ENCODE data around the gene LAMC3. TPM values are rescaled to one million over a fixed set of nuclear protein-coding genes. Genes with fewer than 3 reads are reported as not detected.
"Not testable (repeated sequence)": the region's sequence is repeated elsewhere in the genome, so short reads cannot be mapped to it uniquely, and the experiment has no call there.

LAMC3 gene
- total RNA-seq, 1 donor from 2014 or later, result 0.20 TPM

DNA sequence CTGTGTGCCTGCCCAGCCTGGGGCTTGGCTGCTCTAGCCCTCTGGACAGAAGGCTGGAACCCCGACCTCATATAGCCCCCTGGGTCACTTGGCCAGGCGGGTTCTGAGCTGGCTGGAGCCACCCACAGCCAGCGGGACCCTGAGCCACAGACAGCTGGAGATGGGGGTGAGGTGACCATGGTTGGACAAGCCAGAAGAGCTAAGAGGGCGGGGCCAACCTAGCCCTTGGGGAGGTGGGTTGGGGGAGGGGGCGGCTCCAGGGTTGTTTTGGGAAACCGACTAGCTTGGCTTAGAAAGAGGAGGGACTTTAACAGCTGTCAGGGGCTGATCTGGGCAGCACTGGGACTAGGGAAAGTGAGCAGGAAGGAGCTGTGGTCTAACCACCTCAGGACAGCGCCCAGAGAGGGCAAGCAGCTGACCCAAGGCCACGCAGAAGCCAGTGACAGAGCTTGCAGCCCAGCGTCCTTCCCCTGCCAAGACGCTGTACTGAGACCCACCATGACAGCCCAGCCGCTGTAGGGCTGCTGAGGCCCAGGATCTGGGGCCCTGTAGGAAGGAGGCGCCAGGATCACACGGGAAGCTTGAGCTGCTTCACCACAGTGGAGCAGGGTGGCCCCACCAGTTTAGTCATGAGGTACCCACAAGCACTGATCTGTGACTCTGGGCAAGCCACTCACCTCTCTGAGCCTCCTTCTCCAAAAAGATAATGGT lies 89.6 kb downstream of the LAMC3 start:
- no peak overlapping the region for H2AFZ ChIP-seq (ENCODE audit: low read depth, low read length)
- H3K36me3 ChIP-seq (ENCODE audit: insufficient read depth, low read length), result no peaks in the 10 kb centered on the region
- no peak overlapping the region for H3K27ac ChIP-seq (ENCODE audit: low read depth, low read length)
- H3K36me3 Mint-ChIP-seq (ENCODE audit: low read depth, unreplicated experiment), result no peaks in the 10 kb centered on the region
- no peaks in the 10 kb centered on the region for H3K9me3 Mint-ChIP-seq (ENCODE audit: unreplicated experiment)
- peaks cover 12% of the 10 kb centered on the region for H3K4me1 ChIP-seq (ENCODE audit: insufficient read depth, low read length)
- FAIRE-seq (no peak), DNase-seq (ENCODE audit: low read depth) (no peak)
- H3K9ac ChIP-seq (ENCODE audit: low read length), result no peak overlapping the region
- TF ChIP-seq, protein P1, sequence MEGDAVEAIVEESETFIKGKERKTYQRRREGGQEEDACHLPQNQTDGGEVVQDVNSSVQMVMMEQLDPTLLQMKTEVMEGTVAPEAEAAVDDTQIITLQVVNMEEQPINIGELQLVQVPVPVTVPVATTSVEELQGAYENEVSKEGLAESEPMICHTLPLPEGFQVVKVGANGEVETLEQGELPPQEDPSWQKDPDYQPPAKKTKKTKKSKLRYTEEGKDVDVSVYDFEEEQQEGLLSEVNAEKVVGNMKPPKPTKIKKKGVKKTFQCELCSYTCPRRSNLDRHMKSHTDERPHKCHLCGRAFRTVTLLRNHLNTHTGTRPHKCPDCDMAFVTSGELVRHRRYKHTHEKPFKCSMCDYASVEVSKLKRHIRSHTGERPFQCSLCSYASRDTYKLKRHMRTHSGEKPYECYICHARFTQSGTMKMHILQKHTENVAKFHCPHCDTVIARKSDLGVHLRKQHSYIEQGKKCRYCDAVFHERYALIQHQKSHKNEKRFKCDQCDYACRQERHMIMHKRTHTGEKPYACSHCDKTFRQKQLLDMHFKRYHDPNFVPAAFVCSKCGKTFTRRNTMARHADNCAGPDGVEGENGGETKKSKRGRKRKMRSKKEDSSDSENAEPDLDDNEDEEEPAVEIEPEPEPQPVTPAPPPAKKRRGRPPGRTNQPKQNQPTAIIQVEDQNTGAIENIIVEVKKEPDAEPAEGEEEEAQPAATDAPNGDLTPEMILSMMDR (IDR thresholded peaks at IDR 0.05; ENCODE audit: insufficient read depth, low read depth, low read length), result no peak
- TF ChIP-seq EZH2 (IDR thresholded peaks at IDR 0.05; ENCODE audit: insufficient read depth, low read length), result no peak
- peaks cover 34% of the 10 kb centered on the region for H3K27me3 Mint-ChIP-seq (ENCODE audit: low read depth, unreplicated experiment)
- H3K4me2 ChIP-seq (ENCODE audit: low read length), result no peak overlapping the region
- H3K27ac Mint-ChIP-seq (ENCODE audit: unreplicated experiment), result peak overlapping the region; percentile 34
- H3K4me1 Mint-ChIP-seq (ENCODE audit: low read depth, unreplicated experiment), result peaks cover 17% of the 10 kb centered on the region
- no peak overlapping the region for H3K4me3 Mint-ChIP-seq (ENCODE audit: unreplicated experiment)
- no peaks in the 10 kb centered on the region for H3K9me3 ChIP-seq (ENCODE audit: insufficient read depth, low read depth, low read length)
- H3K79me2 ChIP-seq (ENCODE audit: insufficient read depth, low read length), result no peaks in the 10 kb centered on the region
- peaks cover 23% of the 10 kb centered on the region for H3K27me3 ChIP-seq (ENCODE audit: insufficient read depth, low read length)
- H3K4me3 ChIP-seq (ENCODE audit: insufficient read depth, low read depth, low read length), result no peak overlapping the region
- no peaks in the 10 kb centered on the region for H4K20me1 ChIP-seq (ENCODE audit: insufficient read depth, low read length)

DNA sequence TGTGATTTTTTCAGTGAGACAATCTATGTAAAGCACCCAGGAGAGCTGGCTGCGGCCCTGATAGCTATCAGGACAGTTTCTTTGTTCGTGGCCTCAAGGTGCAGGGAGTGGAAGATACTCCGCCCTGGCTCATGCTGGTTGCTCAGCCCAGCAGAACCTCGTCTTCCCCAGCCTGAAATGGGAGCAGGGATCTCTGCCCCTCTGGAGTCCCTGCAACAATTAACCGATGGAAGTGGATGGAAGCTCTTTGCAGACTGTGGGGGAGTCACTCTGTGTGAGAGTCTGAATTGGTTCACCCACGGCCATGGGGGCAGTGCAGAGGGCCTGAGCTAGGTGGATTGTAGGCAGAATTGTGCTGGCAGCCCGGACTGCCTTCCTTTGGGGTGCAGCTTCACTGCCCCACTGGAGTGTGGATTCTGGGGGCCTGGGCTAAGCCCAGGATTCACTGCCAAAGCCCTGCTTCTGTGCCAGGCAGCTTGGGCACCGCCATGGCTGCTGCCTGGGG lies 90.2 kb downstream of the LAMC3 start:
- Histone ChIP-seq H3K9ac (ENCODE audit: low read length) (no peak overlapping the region), H4K20me1 (ENCODE audit: insufficient read depth, low read length) (no peaks in the 10 kb centered on the region), H2AFZ (ENCODE audit: low read depth, low read length) (no peak overlapping the region), H3K4me3 (ENCODE audit: insufficient read depth, low read depth, low read length) (no peak overlapping the region), H3K9me3 (ENCODE audit: insufficient read depth, low read depth, low read length) (no peaks in the 10 kb centered on the region), H3K4me2 (ENCODE audit: low read length) (no peak overlapping the region), H3K27me3 (ENCODE audit: insufficient read depth, low read length) (peaks cover 19% of the 10 kb centered on the region), H3K36me3 (ENCODE audit: insufficient read depth, low read length) (no peaks in the 10 kb centered on the region), H3K27ac (ENCODE audit: low read depth, low read length) (no peak overlapping the region), H3K79me2 (ENCODE audit: insufficient read depth, low read length) (no peaks in the 10 kb centered on the region), H3K4me1 (ENCODE audit: insufficient read depth, low read length) (peaks cover 12% of the 10 kb centered on the region)
- no peak for DNase-seq (ENCODE audit: low read depth)
- no peak for FAIRE-seq
- TF ChIP-seq EZH2 (IDR thresholded peaks at IDR 0.05; ENCODE audit: insufficient read depth, low read length), result no peak
- TF ChIP-seq, protein P1 (IDR thresholded peaks at IDR 0.05; ENCODE audit: insufficient read depth, low read depth, low read length), result no peak
- H3K4me3 Mint-ChIP-seq (ENCODE audit: unreplicated experiment), result no peak overlapping the region
- H3K36me3 Mint-ChIP-seq (ENCODE audit: low read depth, unreplicated experiment), result no peaks in the 10 kb centered on the region
- peak overlapping the region; percentile 34 for H3K27ac Mint-ChIP-seq (ENCODE audit: unreplicated experiment)
- peaks cover 17% of the 10 kb centered on the region for H3K4me1 Mint-ChIP-seq (ENCODE audit: low read depth, unreplicated experiment)
- peaks cover 33% of the 10 kb centered on the region for H3K27me3 Mint-ChIP-seq (ENCODE audit: low read depth, unreplicated experiment)
- no peaks in the 10 kb centered on the region for H3K9me3 Mint-ChIP-seq (ENCODE audit: unreplicated experiment)

DNA sequence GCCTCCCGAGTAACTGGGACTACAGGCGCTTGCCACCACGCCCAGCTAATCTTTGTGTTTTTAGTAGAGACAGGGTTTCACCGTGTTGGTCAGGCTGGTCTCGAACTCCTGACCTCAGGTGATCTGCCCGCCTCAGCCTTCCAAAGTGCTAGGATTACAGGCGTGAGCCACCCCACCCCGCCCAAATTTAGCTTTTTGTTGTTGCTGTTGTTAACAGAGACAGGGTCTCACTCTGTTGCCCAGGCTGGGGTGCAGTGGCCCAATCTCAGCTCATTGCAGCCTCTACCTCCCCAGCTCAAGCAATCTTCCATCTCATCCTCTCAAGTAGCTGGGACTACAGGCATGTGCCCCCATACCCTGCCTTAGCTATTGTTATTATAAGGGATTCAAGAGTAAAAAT lies 90.9 kb downstream of the LAMC3 start:
- H3K27ac Mint-ChIP-seq (ENCODE audit: unreplicated experiment); H4K20me1 ChIP-seq (ENCODE audit: insufficient read depth, low read length); H3K36me3 Mint-ChIP-seq (ENCODE audit: low read depth, unreplicated experiment); H3K9me3 ChIP-seq (ENCODE audit: insufficient read depth, low read depth, low read length); H3K36me3 ChIP-seq (ENCODE audit: insufficient read depth, low read length); FAIRE-seq; H3K27ac ChIP-seq (ENCODE audit: low read depth, low read length); DNase-seq (ENCODE audit: low read depth); H2AFZ ChIP-seq (ENCODE audit: low read depth, low read length); H3K9me3 Mint-ChIP-seq (ENCODE audit: unreplicated experiment); H3K4me3 Mint-ChIP-seq (ENCODE audit: unreplicated experiment); H3K4me2 ChIP-seq (ENCODE audit: low read length); H3K79me2 ChIP-seq (ENCODE audit: insufficient read depth, low read length); H3K9ac ChIP-seq (ENCODE audit: low read length); H3K4me3 ChIP-seq (ENCODE audit: insufficient read depth, low read depth, low read length): not testable (repeated sequence)
- H3K4me1 Mint-ChIP-seq (ENCODE audit: low read depth, unreplicated experiment), result peaks cover 17% of the 10 kb centered on the region
- H3K27me3 Mint-ChIP-seq (ENCODE audit: low read depth, unreplicated experiment), result peaks cover 27% of the 10 kb centered on the region
- peaks cover 12% of the 10 kb centered on the region for H3K4me1 ChIP-seq (ENCODE audit: insufficient read depth, low read length)
- peaks cover 16% of the 10 kb centered on the region for H3K27me3 ChIP-seq (ENCODE audit: insufficient read depth, low read length)

All from astrocyte (in vitro differentiated cells and primary cell).